ENCODE results near the gene ZNF516. TPM values are rescaled to one million over a fixed set of nuclear protein-coding genes. Genes with fewer than 3 reads are reported as not detected.

The ZNF516 gene
- total and polyA plus RNA-seq, 2 experiments from 2014 or later, result 17.8 to 29.4 TPM

GRCh38 chr18:76455003-76455676 is 39.9 kb downstream of the ZNF516 start:
- no peak overlapping the region for H2AFZ ChIP-seq
- no peaks in the 10 kb centered on the region for H4K20me1 ChIP-seq (ENCODE audit: insufficient read depth)
- no peaks in the 10 kb centered on the region for H3K9me3 ChIP-seq (ENCODE audit: low read depth)
- in situ Hi-C loops (cut with MboI), result no loop called here
- WGBS, 2 experiments (ENCODE audit: low coverage in 1 of 2, low lambda C conversion rate in 2 of 2, missing lambda C conversion rate in 2 of 2), result 84 to 85% methylated on average over 8 of the region's 8 CpGs
- no peaks in the 10 kb centered on the region for H3K27me3 ChIP-seq (replicated peaks; ENCODE audit: insufficient read depth)
- TF ChIP-seq EZH2 (IDR thresholded peaks at IDR 0.05; ENCODE audit: insufficient read depth, poor library complexity, severe bottlenecking) (no peak), EZH2phosphoT487 (IDR thresholded peaks at IDR 0.05; ENCODE audit: insufficient read depth, low read depth) (no peak)
- H3K79me2 ChIP-seq (ENCODE audit: insufficient read depth), result peaks cover 91% of the 10 kb centered on the region
- no peak for DNase-seq
- no peak overlapping the region for H3K4me3 ChIP-seq
- no peaks in the 10 kb centered on the region for H3K36me3 ChIP-seq (ENCODE audit: low read depth)
- H3K9me2 ChIP-seq (ENCODE audit: insufficient read depth), result no peaks in the 10 kb centered on the region
- H3K4me2 ChIP-seq (ENCODE audit: unreplicated experiment), result no peak overlapping the region
- no peak overlapping the region for H3K9ac ChIP-seq
- no peak overlapping the region for H3K27ac ChIP-seq
- H3F3A ChIP-seq (ENCODE audit: insufficient read depth), result peaks cover 38% of the 10 kb centered on the region
- peaks cover 48% of the 10 kb centered on the region for H3K4me1 ChIP-seq (ENCODE audit: insufficient read depth)

- no peaks in the 10 kb centered on the region for H3K9me3 ChIP-seq (ENCODE audit: low read depth)
- H3K36me3 ChIP-seq (ENCODE audit: low read depth), result no peaks in the 10 kb centered on the region
- H3K27ac ChIP-seq, result no peak overlapping the region
- no peaks in the 10 kb centered on the region for H3K9me2 ChIP-seq (ENCODE audit: insufficient read depth)
- peaks cover 96% of the 10 kb centered on the region for H3K79me2 ChIP-seq (ENCODE audit: insufficient read depth)
- DNase-seq, result no peak
- H3K27me3 ChIP-seq (replicated peaks; ENCODE audit: insufficient read depth), result no peaks in the 10 kb centered on the region
- H3K9ac ChIP-seq, result no peak overlapping the region
- in situ Hi-C loops (cut with MboI), result no loop called here
- peaks cover 40% of the 10 kb centered on the region for H3F3A ChIP-seq (ENCODE audit: insufficient read depth)
- TF ChIP-seq EZH2 (IDR thresholded peaks at IDR 0.05; ENCODE audit: insufficient read depth, poor library complexity, severe bottlenecking), result no peak
- no peak for TF ChIP-seq EZH2phosphoT487 (IDR thresholded peaks at IDR 0.05; ENCODE audit: insufficient read depth, low read depth)
- WGBS, 2 experiments (ENCODE audit: low coverage in 1 of 2, low lambda C conversion rate in 2 of 2, missing lambda C conversion rate in 2 of 2), result 38 to 64% methylated on average over 1 of the region's 1 CpG
- peaks cover 50% of the 10 kb centered on the region for H3K4me1 ChIP-seq (ENCODE audit: insufficient read depth)
- no peak overlapping the region for H2AFZ ChIP-seq
- H3K4me3 ChIP-seq, result no peak overlapping the region
- no peak overlapping the region for H3K4me2 ChIP-seq (ENCODE audit: unreplicated experiment)
- no peaks in the 10 kb centered on the region for H4K20me1 ChIP-seq (ENCODE audit: insufficient read depth)
Observed at GRCh38 chr18:76454418-76454817, 40.6 kb downstream of the ZNF516 start.

- Histone ChIP-seq H2AFZ (no peak overlapping the region), H4K20me1 (ENCODE audit: insufficient read depth) (no peaks in the 10 kb centered on the region), H3K9me2 (ENCODE audit: insufficient read depth) (no peaks in the 10 kb centered on the region), H3K9me3 (ENCODE audit: low read depth) (no peaks in the 10 kb centered on the region), H3K4me3 (no peak overlapping the region), H3K4me1 (ENCODE audit: insufficient read depth) (peaks cover 50% of the 10 kb centered on the region), H3K27me3 (replicated peaks; ENCODE audit: insufficient read depth) (no peaks in the 10 kb centered on the region), H3K27ac (no peak overlapping the region), H3K4me2 (ENCODE audit: unreplicated experiment) (no peak overlapping the region), H3F3A (ENCODE audit: insufficient read depth) (peaks cover 38% of the 10 kb centered on the region), H3K79me2 (ENCODE audit: insufficient read depth) (peaks cover 96% of the 10 kb centered on the region), H3K9ac (no peak overlapping the region), H3K36me3 (ENCODE audit: low read depth) (no peaks in the 10 kb centered on the region)
- in situ Hi-C loops (cut with MboI), result no loop called here
- no peak for TF ChIP-seq EZH2phosphoT487 (IDR thresholded peaks at IDR 0.05; ENCODE audit: insufficient read depth, low read depth)
- TF ChIP-seq EZH2 (IDR thresholded peaks at IDR 0.05; ENCODE audit: insufficient read depth, poor library complexity, severe bottlenecking), result no peak
- WGBS, 2 experiments (ENCODE audit: low coverage in 1 of 2, low lambda C conversion rate in 2 of 2, missing lambda C conversion rate in 2 of 2), result 97 to 98% methylated on average over 5 of the region's 5 CpGs
- no peak for DNase-seq
Observed at GRCh38 chr18:76453932-76454331, 41.1 kb downstream of the ZNF516 start.

GRCh38 chr18:76453057-76453561 is 41.9 kb downstream of the ZNF516 start:
- Histone ChIP-seq H3K9ac (no peak overlapping the region), H3K4me3 (no peak overlapping the region), H3F3A (ENCODE audit: insufficient read depth) (peaks cover 42% of the 10 kb centered on the region), H3K9me2 (ENCODE audit: insufficient read depth) (no peaks in the 10 kb centered on the region), H3K36me3 (ENCODE audit: low read depth) (no peaks in the 10 kb centered on the region), H2AFZ (no peak overlapping the region), H3K4me2 (ENCODE audit: unreplicated experiment) (no peak overlapping the region), H3K27me3 (replicated peaks; ENCODE audit: insufficient read depth) (no peaks in the 10 kb centered on the region), H3K27ac (no peak overlapping the region; the same call in 1 of the 2 replicates), H3K9me3 (ENCODE audit: low read depth) (no peaks in the 10 kb centered on the region), H3K4me1 (ENCODE audit: insufficient read depth) (peaks cover 58% of the 10 kb centered on the region), H4K20me1 (ENCODE audit: insufficient read depth) (no peaks in the 10 kb centered on the region), H3K79me2 (ENCODE audit: insufficient read depth) (peaks cover 96% of the 10 kb centered on the region)
- WGBS, 2 experiments (ENCODE audit: low coverage in 1 of 2, low lambda C conversion rate in 2 of 2, missing lambda C conversion rate in 2 of 2), result 87 to 88% methylated on average over 7 of the region's 7 CpGs
- in situ Hi-C loops (cut with MboI), result no loop called here
- DNase-seq, result no peak
- TF ChIP-seq EZH2 (IDR thresholded peaks at IDR 0.05; ENCODE audit: insufficient read depth, poor library complexity, severe bottlenecking) (no peak), EZH2phosphoT487 (IDR thresholded peaks at IDR 0.05; ENCODE audit: insufficient read depth, low read depth) (no peak)

All from GM23248 (cell line).